HG02798 (cell line): ENCODE data around the gene WDR49.
"Not testable (repeated sequence)": the region's sequence is repeated elsewhere in the genome, so short reads cannot be mapped to it uniquely, and the experiment has no call there.

Source experiments
- ATAC-seq: cut with Tn5 transposase; IDR thresholded peaks from one replicate; pipeline ENCODE4 v1.9.1; 2021; ENCODE audit warnings: mild to moderate bottlenecking; ENCODE audit not compliant: unreplicated experiment, poor library complexity

The WDR49 gene

GRCh38 chr3:167626490-167626889 lies 27.3 kb downstream of the WDR49 start:
- no peak for ATAC-seq

GRCh38 chr3:167615030-167615429 lies 38.7 kb downstream of the WDR49 start:
- ATAC-seq, result no peak

- not testable (repeated sequence) for ATAC-seq
Observed at GRCh38 chr3:167614196-167614595, 39.5 kb downstream of the WDR49 start.

- no peak for ATAC-seq
Observed at GRCh38 chr3:167611718-167612117, 42.0 kb downstream of the WDR49 start.

GRCh38 chr3:167609156-167609555 lies 44.6 kb downstream of the WDR49 start:
- no peak for ATAC-seq

GRCh38 chr3:167606836-167607235 lies 46.9 kb downstream of the WDR49 start:
- ATAC-seq, result no peak

GRCh38 chr3:167605871-167606270 lies 47.9 kb downstream of the WDR49 start:
- ATAC-seq, result no peak

- no peak for ATAC-seq
Observed at GRCh38 chr3:167602041-167602440, 51.7 kb downstream of the WDR49 start.

GRCh38 chr3:167587651-167588050 lies 66.1 kb downstream of the WDR49 start:
- ATAC-seq, result no peak

GRCh38 chr3:167575000-167575600 lies 78.6 kb downstream of the WDR49 start:
- ATAC-seq, result no peak

GRCh38 chr3:167572991-167573390 lies 80.8 kb downstream of the WDR49 start:
- no peak for ATAC-seq

GRCh38 chr3:167568634-167569033 lies 85.1 kb downstream of the WDR49 start:
- no peak for ATAC-seq

- ATAC-seq, result no peak
Observed at GRCh38 chr3:167565489-167565888, 88.3 kb downstream of the WDR49 start.

GRCh38 chr3:167564612-167565011 lies 89.1 kb downstream of the WDR49 start:
- ATAC-seq, result no peak

GRCh38 chr3:167559924-167560323 lies 93.8 kb downstream of the WDR49 start:
- ATAC-seq, result no peak

GRCh38 chr3:167554898-167555297 lies 98.8 kb downstream of the WDR49 start:
- no peak for ATAC-seq

- no peak for ATAC-seq
Observed at GRCh38 chr3:167538081-167538480, 115.7 kb downstream of the WDR49 start.

- no peak for ATAC-seq
Observed at GRCh38 chr3:167521006-167521355, 132.8 kb downstream of the WDR49 start.

GRCh38 chr3:167520266-167521005 lies 133.3 kb downstream of the WDR49 start:
- ATAC-seq, result no peak

- ATAC-seq, result no peak
Observed at GRCh38 chr3:167507954-167508353, 145.8 kb downstream of the WDR49 start.

- no peak for ATAC-seq
Observed at GRCh38 chr3:167502401-167502800, 151.3 kb downstream of the WDR49 start.

- ATAC-seq, result no peak
Observed at GRCh38 chr3:167501941-167502340, 151.8 kb downstream of the WDR49 start.
